HepG2 (cell line): Measurements from ENCODE around the gene RUVBL1. TPM values are rescaled to one million over a fixed set of nuclear protein-coding genes. Genes with fewer than 3 reads are reported as not detected.

Experiments used
- CEBPB ChIP-seq: IDR thresholded peaks from 2 replicates; pipeline ENCODE4 v1.6.1; 2011; ENCODE audit warnings: low read depth, low read length, improper control_type of control experiment, borderline replicate concordance
- CHD4 ChIP-seq: fragments of 200-600 bp; sonication (generic); IDR thresholded peaks from 2 replicates; pipeline ENCODE4 v1.7.0; 2017; ENCODE audit warnings: mild to moderate bottlenecking, low read length, borderline replicate concordance
- ELF3 ChIP-seq: IDR thresholded peaks from 2 replicates; pipeline ENCODE4 v1.6.1; 2016; ENCODE audit warnings: missing genetic modification reagents, missing compliant biosample characterization
- EP300 ChIP-seq, 3 experiments: sonication (generic) in 1 of 3; formaldehyde crosslinking in 1 of 3; IDR thresholded peaks; 2 replicates each; pipeline versions ENCODE4 v1.5.1 to v1.6.1; 2011 to 2020; ENCODE audit warnings: low read depth in 2 of 3, low read length in 2 of 3, borderline replicate concordance in 1 of 3, improper control_type of control experiment in 1 of 3, mild to moderate bottlenecking in 1 of 3, missing genetic modification reagents in 1 of 3, moderate library complexity in 1 of 3
- FOXM1 ChIP-seq: sonication (generic); formaldehyde crosslinking; IDR thresholded peaks from 2 replicates; pipeline ENCODE4 v1.5.0; 2020; ENCODE audit warnings: missing genetic modification reagents
- IKZF5 ChIP-seq: IDR thresholded peaks from 2 replicates; pipeline ENCODE4 v1.6.1; 2018; ENCODE audit warnings: missing genetic modification reagents, mild to moderate bottlenecking, missing compliant biosample characterization
- JUNB ChIP-seq: sonication (generic); formaldehyde crosslinking; IDR thresholded peaks from 2 replicates; pipeline ENCODE4 v1.8.0; 2022; ENCODE audit warnings: missing genetic modification reagents, mild to moderate bottlenecking, borderline replicate concordance
- KDM6A ChIP-seq: IDR thresholded peaks from 2 replicates; pipeline ENCODE4 v1.6.1; 2016; ENCODE audit warnings: low read depth
- LBX2 ChIP-seq: sonication (generic); formaldehyde crosslinking; IDR thresholded peaks from 2 replicates; pipeline ENCODE4 v1.5.0; 2020; ENCODE audit warnings: missing genetic modification reagents, mild to moderate bottlenecking, borderline replicate concordance
- MED8 ChIP-seq: sonication (generic); formaldehyde crosslinking; IDR thresholded peaks from 2 replicates; pipeline ENCODE4 v1.8.1; 2023; ENCODE audit warnings: mild to moderate bottlenecking, missing genetic modification reagents; ENCODE audit not compliant: insufficient replicate concordance
- MIXL1 ChIP-seq: IDR thresholded peaks from 2 replicates; pipeline ENCODE4 v1.6.1; 2016
- MXI1 ChIP-seq: IDR thresholded peaks from 3 replicates; pipeline ENCODE4 v1.6.1; 2012; ENCODE audit warnings: low read depth, low read length, inconsistent platforms, borderline replicate concordance
- NCOR1 ChIP-seq: fragments of 200-600 bp; sonication (generic); IDR thresholded peaks from 2 replicates; pipeline ENCODE4 v1.7.0; 2017; ENCODE audit warnings: antibody characterized with exemption, low read length, borderline replicate concordance
- NFE2L2 ChIP-seq: fragments of 150-350 bp; IDR thresholded peaks from 2 replicates; pipeline ENCODE4 v1.6.1; 2014; ENCODE audit warnings: low read length
- SPEN ChIP-seq: sonication (generic); formaldehyde crosslinking; IDR thresholded peaks from 2 replicates; pipeline ENCODE4 v1.5.1; 2020; ENCODE audit warnings: low read depth, mild to moderate bottlenecking, missing genetic modification reagents
- SRY ChIP-seq: sonication (generic); formaldehyde crosslinking; IDR thresholded peaks from 2 replicates; pipeline ENCODE4 v1.8.0; 2022; ENCODE audit warnings: mild to moderate bottlenecking, missing genetic modification reagents
- TAF15 ChIP-seq: fragments of 200-400 bp; formaldehyde crosslinking; IDR thresholded peaks from one replicate; pipeline ENCODE4 v1.6.1; 2018; ENCODE audit warnings: mild to moderate bottlenecking, low read depth, low read length; ENCODE audit not compliant: poor library complexity, severe bottlenecking
- THRA ChIP-seq: sonication (generic); formaldehyde crosslinking; IDR thresholded peaks from 2 replicates; pipeline ENCODE4 v1.4.0; 2020; ENCODE audit warnings: missing genetic modification reagents, borderline replicate concordance
- ZFP36L1 ChIP-seq: sonication (generic); formaldehyde crosslinking; IDR thresholded peaks from 2 replicates; pipeline ENCODE4 v1.8.0; 2022; ENCODE audit warnings: mild to moderate bottlenecking, missing genetic modification reagents, moderate library complexity
- ZMYM4 ChIP-seq: sonication (generic); formaldehyde crosslinking; IDR thresholded peaks from 2 replicates; pipeline ENCODE4 v1.8.1; 2023; ENCODE audit warnings: mild to moderate bottlenecking, missing genetic modification reagents
- ZNF501 ChIP-seq: sonication (generic); formaldehyde crosslinking; IDR thresholded peaks from 2 replicates; pipeline ENCODE4 v1.5.1; 2020; ENCODE audit warnings: mild to moderate bottlenecking, moderate library complexity, missing genetic modification reagents
- ZNF512B ChIP-seq: sonication (generic); formaldehyde crosslinking; IDR thresholded peaks from 2 replicates; pipeline ENCODE4 v1.5.1; 2020; ENCODE audit warnings: missing genetic modification reagents, mild to moderate bottlenecking, borderline replicate concordance
- ZNF597 ChIP-seq: sonication (generic); formaldehyde crosslinking; IDR thresholded peaks from 2 replicates; pipeline ENCODE4 v1.5.0; 2020; ENCODE audit warnings: missing genetic modification reagents
- ZNF747 ChIP-seq: sonication (generic); formaldehyde crosslinking; IDR thresholded peaks from 2 replicates; pipeline ENCODE4 v1.8.1; 2023; ENCODE audit warnings: missing genetic modification reagents, mild to moderate bottlenecking, borderline replicate concordance
- polyA plus RNA-seq, 8 experiments: library from polyadenylated mRNA; depleted of rRNA in 3 of 8; stranded (reverse) in 7 of 8; unstranded in 1 of 8; fragments of >200 nt; fragmentation: Illumina TruSeq in 4 of 8; extraction: Trizol in 4 of 8; gene quantifications; 2 replicates each; pipeline versions ENCODE4 v1.2.1 to v1.2.3, GENCODE V29; 2011 to 2016; ENCODE audit warnings: low read depth in 4 of 8, missing spikeins in 1 of 8, mixed read lengths in 1 of 8; ENCODE audit not compliant: insufficient read depth in 1 of 8
- total RNA-seq, 5 experiments: library from RNA; depleted of rRNA; stranded (reverse); fragments of >200 nt; fragmentation: Illumina TruSeq; extraction: Trizol; gene quantifications; 2 replicates each; pipeline ENCODE4 v1.2.3, GENCODE V29; 2016; ENCODE audit warnings: low read depth in 1 of 5

The RUVBL1 gene
- total and polyA plus RNA-seq, 2 of the 13 experiments (the other 11 are each of a cell fraction or from before 2014, with no cell fraction given) = 32.7 to 86.3 TPM

- peak; percentile 50; the same call in 1 of the 2 replicates for TF ChIP-seq IKZF5 (CRISPR knock-in tag)
- TF ChIP-seq ZFP36L1 = no peak
- no peak for TF ChIP-seq CHD4
- no peak for TF ChIP-seq SRY
- TF ChIP-seq JUNB (CRISPR knock-in tag) = no peak
- TF ChIP-seq EP300 (IDR thresholded peaks at IDR 0.05; ENCODE audit: low read depth in 2 of 2, low read length in 2 of 2) = peak in 1 of 2 experiments; percentile 56; a peak in 2 of 4 replicates
- TF ChIP-seq EP300 (CRISPR knock-in tag; IDR thresholded peaks at IDR 0.05; ENCODE audit: borderline replicate concordance) = no peak
- no peak for TF ChIP-seq TAF15
- no peak for TF ChIP-seq ZNF747 (CRISPR knock-in tag)
- peak; percentile 38; the same call in 1 of the 2 replicates for TF ChIP-seq THRA (CRISPR knock-in tag)
- TF ChIP-seq FOXM1 (CRISPR knock-in tag) = no peak
- TF ChIP-seq ZNF597 = no peak
- no peak for TF ChIP-seq NCOR1
- no peak for TF ChIP-seq ZNF512B (CRISPR knock-in tag)
- no peak for TF ChIP-seq NFE2L2
- TF ChIP-seq MIXL1 (CRISPR knock-in tag) = peak; percentile 38; the same call in 1 of the 2 replicates
- 0 out of 2 replicates have a peak, but pooled peaks have one; percentile 39 for TF ChIP-seq SPEN
- TF ChIP-seq CEBPB = no peak
- no peak for TF ChIP-seq LBX2 (CRISPR knock-in tag)
- TF ChIP-seq ELF3 = peak; percentile 53; the same call in 1 of the 2 replicates
- 0 out of 2 replicates have a peak, but pooled peaks have one; percentile 21 for TF ChIP-seq KDM6A (CRISPR knock-in tag)
- TF ChIP-seq MED8 = no peak
- TF ChIP-seq ZMYM4 (CRISPR knock-in tag) = peak; percentile 77; the same call in 1 of the 2 replicates
- peak; percentile 41; the same call in 1 of the 3 replicates for TF ChIP-seq MXI1
- no peak for TF ChIP-seq ZNF501 (CRISPR knock-in tag)
These were observed 87.5 kb downstream of the RUVBL1 start (continued) for GRCh38 chr3:128036119-128036518.
